NCI-H128 (cell line): ENCODE results near the gene PCDHGA2.
"Not testable (repeated sequence)": the region's sequence is repeated elsewhere in the genome, so short reads cannot be mapped to it uniquely, and the experiment has no call there.

Experiments used
- DNase-seq: peaks from one replicate; lab custom pipeline; 2025; ENCODE audit not compliant: unreplicated experiment; lab: John Stamatoyannopoulos, UW

Gene PCDHGA2

DNA sequence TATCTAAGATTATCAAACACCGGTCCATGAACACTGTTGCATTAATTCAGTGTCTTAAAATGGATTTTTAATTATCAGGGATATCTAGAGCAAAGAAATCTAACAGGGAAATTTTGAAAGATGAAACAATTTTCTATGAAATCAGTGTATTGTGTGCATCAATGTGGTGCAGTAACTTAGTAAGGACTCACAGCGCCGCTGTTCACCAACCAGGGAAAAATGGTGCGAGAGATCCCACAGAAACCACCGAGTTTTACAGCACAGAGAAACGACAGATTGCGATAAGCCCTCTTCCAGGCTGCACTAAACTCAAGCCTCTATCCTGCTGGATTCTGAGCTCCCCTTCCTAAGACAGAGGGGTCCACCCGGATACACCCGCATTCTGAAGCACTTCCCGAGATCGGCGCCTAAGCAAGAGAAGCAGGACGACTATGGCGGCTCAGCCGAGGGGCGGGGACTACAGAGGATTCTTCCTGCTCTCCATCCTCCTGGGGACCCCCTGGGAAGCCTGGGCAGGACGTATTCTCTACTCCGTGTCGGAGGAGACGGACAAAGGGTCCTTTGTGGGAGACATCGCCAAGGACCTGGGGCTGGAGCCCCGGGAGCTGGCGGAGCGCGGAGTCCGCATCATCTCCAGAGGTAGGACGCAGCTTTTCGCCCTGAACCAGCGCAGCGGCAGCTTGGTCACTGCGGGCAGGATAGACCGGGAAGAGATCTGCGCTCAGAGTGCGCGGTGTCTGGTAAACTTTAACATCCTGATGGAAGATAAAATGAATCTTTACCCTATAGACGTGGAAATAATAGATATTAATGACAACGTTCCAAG is 44.1 kb downstream of the PCDHGA2 start, which contains the start of gene PCDHGA7:
Gene PCDHGA7 (plus strand): TSS at position 274 of the 826 bp plus-strand sequence. CDS start 158 bp downstream, at position 432.
- DNase-seq: no peak

DNA sequence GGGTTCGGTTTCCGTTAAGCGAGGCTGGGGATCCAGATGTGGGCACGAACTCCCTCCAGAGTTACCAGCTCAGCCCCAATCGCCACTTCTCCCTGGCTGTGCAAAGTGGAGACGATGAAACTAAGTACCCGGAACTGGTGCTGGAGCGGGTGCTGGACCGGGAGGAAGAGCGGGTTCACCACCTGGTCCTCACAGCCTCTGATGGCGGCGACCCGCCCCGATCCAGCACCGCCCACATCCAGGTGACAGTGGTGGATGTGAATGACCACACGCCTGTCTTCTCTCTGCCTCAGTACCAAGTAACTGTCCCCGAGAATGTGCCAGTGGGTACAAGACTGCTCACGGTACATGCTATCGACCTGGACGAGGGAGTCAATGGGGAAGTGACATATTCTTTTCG is 44.8 kb downstream of the PCDHGA2 start:
- no peak for DNase-seq

DNA sequence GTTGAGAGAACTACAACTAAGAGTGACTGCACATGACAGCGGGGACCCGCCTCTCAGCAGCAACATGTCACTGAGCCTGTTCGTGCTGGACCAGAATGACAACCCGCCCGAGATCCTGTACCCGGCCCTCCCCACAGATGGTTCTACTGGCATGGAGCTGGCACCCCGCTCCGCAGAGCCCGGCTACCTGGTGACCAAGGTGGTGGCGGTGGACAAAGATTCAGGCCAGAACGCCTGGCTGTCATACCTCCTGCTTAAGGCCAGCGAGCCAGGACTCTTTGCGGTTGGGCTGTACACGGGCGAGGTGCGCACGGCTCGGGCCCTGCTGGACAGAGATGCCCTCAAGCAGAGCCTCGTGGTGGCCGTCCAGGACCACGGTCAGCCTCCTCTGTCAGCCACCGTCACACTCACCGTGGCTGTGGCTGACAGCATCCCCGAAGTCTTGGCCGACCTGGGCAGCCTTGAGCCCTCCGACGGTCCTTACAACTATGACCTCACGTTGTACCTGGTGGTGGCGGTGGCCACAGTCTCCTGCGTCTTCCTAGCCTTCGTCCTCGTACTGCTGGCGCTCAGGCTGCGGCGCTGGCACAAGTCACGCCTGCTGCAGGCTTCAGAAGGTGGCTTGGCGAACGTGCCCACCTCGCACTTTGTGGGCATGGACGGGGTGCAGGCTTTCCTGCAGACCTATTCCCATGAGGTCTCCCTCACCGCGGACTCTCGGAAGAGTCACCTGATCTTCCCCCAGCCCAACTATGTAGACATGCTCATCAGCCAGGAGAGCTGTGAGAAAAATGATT is 46.1 kb downstream of the PCDHGA2 start:
- no peak for DNase-seq

DNA sequence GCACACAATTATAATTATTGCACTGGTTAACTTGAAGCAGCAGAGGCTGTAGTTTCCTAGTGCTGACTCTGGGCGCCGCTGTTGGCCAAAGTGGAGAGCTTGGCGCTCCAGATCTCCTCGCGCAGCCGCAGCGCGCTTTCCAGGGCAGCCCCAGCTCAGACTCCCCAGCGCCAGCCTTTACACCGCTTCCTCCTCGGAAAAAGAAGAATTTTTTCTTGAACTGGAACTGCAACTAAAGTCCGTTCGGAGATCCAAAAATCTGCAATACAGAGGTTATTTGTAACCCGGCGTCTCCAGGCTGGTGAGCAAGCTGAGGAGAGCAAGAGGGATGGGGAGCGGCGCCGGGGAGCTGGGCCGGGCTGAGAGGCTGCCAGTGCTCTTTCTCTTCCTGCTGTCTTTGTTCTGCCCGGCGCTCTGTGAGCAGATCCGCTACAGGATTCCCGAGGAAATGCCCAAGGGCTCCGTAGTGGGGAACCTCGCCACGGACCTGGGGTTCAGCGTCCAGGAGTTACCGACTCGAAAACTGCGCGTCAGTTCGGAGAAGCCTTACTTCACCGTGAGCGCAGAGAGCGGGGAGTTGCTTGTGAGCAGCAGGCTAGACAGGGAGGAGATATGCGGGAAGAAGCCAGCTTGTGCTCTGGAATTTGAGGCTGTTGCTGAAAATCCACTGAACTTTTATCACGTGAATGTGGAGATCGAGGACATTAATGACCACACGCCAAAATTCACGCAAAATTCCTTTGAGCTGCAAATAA is 49.2 kb downstream of the PCDHGA2 start, which contains the start of gene PCDHGB4:
Gene PCDHGB4 (plus strand): TSS at position 142 of the 755 bp plus-strand sequence. CDS start 187 bp downstream, at position 329.
- not testable (repeated sequence) for DNase-seq

DNA sequence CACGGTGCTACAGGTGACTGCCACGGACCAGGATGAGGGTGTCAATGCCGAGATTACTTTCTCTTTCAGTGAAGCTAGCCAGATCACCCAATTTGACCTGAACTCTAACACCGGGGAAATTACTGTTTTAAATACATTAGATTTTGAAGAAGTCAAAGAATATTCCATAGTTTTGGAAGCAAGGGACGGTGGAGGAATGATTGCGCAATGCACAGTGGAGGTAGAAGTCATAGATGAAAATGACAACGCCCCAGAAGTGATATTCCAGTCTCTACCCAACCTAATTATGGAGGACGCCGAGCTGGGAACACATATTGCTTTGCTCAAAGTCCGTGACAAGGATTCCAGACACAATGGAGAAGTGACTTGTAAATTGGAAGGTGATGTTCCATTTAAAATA is 50.1 kb downstream of the PCDHGA2 start:
- no peak for DNase-seq

DNA sequence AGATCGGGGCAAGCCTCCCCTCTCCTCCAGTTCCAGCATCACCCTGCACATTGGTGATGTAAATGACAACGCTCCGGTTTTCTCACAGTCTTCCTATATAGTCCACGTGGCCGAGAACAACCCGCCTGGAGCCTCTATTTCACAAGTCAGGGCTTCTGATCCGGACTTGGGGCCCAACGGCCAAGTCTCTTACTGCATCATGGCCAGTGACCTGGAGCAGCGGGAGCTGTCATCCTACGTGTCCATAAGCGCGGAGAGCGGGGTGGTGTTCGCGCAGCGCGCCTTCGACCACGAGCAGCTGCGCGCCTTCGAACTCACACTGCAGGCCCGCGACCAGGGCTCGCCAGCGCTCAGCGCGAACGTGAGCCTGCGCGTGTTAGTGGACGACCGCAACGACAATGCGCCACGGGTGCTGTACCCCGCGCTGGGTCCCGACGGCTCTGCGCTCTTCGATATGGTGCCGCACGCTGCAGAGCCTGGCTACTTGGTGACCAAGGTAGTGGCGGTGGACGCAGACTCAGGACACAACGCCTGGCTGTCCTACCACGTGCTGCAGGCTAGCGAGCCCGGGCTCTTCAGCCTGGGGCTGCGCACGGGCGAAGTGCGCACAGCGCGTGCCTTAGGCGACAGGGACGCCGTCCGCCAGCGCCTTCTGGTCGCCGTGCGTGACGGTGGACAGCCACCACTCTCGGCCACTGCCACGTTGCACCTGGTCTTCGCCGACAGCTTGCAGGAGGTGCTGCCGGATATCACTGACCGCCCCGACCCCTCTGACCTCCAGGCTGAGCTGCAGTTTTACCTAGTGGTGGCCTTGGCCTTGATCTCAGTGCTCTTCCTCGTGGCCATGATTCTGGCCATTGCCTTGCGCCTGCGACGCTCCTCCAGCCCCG is 50.8 kb downstream of the PCDHGA2 start:
- DNase-seq: no peak

DNA sequence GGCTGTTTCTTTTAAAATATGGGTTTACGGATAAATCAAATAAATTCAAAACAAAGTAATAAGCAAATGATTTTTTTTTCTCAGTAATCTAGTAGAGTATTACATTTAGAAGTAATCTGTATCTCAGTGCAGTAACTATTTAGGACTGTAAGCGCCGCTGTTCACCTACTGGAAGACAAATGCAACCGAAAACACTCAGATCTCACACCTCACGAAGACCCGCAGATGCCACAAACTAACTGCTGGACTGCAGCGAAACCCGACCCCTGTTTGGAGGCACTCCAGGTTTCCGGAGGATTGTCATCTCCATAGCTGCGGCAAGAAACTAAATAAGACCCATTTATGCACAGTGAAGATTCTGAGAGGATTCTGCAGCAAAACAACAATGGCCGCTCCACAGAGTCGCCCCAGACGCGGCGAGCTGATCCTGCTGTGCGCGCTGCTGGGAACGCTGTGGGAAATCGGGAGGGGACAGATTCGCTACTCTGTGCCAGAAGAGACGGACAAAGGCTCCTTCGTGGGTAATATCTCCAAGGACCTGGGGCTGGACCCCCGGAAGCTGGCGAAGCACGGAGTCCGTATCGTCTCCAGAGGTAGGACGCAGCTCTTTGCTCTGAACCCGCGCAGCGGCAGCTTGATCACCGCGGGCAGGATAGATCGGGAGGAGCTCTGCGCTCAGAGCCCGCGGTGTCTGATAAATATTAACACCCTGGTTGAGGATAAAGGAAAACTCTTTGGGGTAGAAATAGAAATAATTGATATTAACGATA is 54.1 kb downstream of the PCDHGA2 start, which contains the start of gene PCDHGA8:
Gene PCDHGA8 (plus strand): TSS at position 205 of the 770 bp plus-strand sequence. CDS start 181 bp downstream, at position 386.
- DNase-seq: no peak
